AG20443 (cell line): Measurements from ENCODE around the gene ADAMTSL5.
A peak's percentile ranks its signal among the peaks of the same experiment; 100 is the strongest.

Source experiments
- DNase-seq: peaks from one replicate; pipeline ENCODE4 v3.0.0; 2012; ENCODE audit warnings: low spot score, mixed read lengths

The ADAMTSL5 gene

DNA sequence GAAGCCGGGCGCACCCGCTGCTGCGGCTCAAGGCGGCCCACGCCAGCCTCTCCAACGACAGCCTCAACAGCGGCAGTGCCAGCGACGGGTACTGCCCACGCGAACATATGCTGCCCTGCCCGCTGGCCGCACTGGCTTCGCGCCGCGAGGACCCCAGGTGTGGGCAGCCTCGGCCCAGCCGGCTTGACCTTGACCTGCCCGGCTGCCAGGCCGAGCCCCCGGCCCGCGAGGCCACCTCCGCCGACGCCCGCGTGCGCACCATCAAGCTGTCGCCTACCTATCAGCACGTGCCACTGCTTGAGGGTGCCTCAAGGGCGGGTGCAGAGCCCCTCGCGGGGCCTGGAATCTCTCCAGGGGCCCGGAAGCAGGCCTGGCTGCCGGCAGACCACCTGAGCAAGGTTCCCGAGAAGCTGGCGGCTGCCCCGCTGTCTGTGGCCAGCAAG, 46.8 kb downstream of the ADAMTSL5 start:
- DNase-seq = no peak

DNA sequence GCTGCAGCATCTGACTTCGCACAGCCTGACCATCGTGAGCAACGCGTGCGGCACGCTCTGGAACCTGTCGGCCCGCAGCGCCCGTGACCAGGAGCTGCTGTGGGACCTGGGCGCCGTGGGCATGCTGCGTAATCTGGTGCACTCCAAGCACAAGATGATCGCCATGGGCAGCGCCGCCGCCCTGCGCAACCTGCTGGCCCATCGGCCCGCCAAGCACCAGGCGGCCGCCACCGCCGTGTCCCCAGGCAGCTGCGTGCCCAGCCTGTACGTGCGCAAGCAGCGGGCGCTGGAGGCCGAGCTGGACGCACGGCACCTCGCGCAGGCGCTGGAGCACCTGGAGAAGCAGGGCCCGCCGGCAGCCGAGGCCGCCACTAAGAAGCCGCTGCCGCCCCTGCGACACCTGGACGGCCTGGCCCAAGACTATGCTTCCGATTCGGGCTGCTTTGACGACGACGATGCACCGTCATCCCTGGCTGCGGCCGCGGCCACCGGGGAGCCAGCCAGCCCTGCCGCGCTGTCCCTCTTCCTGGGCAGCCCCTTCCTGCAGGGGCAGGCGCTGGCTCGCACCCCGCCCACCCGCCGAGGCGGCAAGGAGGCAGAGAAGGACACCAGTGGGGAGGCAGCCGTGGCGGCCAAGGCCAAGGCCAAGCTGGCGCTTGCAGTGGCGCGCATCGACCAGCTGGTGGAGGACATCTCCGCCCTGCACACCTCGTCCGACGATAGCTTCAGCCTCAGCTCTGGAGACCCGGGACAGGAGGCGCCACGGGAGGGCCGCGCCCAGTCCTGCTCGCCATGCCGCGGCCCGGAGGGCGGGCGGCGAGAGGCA, 47.4 kb downstream of the ADAMTSL5 start:
- peak; percentile 76 for DNase-seq

DNA sequence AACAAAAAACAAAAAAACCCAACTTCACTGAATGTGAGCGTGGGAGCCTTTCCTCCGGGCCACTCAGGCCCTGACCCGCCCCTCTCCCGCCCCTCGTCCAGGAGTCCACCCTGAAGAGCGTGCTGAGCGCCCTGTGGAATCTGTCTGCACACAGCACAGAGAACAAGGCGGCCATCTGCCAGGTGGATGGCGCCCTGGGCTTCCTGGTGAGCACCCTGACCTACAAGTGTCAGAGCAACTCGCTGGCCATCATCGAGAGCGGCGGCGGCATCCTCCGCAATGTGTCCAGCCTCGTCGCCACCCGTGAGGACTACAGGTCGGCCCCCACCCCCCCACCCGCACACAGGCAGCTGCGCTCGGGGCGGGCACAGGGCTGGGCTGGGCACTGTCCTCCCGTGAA, 51.0 kb downstream of the ADAMTSL5 start:
- no peak for DNase-seq

DNA sequence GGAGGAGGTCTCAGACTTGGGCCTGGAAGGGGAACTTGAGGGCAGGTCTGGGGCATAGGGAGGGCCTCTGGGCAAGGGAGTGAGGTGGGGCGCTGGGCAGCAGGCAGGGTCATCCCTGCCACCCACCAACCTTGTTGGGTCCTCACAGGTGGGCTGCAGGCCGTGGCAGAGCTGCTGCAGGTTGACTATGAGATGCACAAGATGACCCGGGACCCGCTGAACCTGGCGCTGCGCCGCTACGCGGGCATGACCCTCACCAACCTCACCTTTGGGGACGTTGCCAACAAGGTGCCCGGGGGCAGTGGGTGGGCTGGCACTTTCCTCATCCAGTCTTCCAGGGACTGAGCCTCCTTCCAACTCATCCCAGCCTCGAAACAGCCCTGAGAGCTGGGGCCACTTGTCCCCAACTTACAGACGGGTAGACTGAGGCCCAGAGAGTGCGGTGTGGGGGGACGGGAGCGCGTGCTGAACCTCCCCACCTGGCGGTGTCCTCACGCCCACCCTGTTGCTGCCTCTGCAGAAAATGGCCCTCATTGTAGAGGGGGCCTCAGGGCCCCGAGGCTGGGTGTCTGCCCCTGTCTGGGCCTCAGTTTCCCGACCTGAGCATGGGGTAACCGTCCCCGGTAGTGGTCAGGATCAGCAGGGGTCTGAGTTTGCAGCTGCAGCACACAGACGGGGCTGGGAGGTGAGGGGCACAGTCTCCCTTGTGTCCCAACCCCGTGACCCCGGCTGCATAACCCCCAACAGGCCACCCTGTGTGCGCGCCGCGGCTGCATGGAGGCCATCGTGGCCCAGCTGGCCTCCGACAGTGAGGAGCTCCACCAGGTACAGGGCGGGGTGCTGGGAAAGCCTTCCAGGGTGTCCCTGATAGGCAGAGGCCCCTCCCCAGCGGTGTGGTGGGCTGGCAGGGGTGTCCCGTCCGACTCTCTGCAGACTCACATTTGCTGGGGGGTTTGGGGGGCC, 52.5 kb downstream of the ADAMTSL5 start:
- no peak for DNase-seq

DNA sequence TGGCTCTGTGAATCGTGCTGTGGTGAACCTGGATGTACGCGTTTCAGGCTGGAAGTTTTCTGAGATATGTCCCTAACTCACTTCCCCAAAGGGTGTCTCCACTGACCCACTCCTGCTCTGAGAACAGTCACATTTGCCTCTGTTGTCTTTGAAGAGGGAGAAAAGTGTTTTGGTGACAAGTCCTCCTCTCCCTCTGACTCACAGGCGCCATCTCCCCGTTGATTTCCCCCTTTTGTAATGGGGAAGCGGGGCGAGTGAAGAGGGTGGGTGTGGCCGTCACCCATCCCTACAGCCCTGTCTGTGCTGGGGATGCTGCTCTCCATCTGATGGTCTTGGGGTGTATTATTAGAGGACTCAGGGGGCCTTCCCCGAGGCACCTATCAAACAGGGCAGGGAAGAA, 53.3 kb downstream of the ADAMTSL5 start:
- DNase-seq = no peak

DNA sequence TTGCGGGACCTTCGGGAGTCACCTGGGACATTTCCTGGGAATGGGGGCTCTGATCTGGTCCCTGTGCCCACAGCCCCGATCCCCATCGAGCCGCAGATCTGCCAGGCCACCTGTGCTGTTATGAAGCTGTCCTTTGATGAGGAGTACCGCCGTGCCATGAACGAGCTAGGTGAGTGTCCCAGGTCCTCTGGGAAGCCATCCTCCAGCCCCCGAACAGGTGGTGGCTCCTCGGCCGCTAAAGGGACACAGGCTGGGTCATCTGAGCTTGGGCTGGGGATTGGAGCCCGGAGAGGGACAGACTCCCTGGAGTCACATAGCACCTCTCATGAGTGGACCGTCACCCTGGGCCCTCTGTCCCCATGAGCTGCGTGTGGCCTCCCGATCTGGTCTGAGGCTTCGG, 54.9 kb downstream of the ADAMTSL5 start:
- no peak for DNase-seq

DNA sequence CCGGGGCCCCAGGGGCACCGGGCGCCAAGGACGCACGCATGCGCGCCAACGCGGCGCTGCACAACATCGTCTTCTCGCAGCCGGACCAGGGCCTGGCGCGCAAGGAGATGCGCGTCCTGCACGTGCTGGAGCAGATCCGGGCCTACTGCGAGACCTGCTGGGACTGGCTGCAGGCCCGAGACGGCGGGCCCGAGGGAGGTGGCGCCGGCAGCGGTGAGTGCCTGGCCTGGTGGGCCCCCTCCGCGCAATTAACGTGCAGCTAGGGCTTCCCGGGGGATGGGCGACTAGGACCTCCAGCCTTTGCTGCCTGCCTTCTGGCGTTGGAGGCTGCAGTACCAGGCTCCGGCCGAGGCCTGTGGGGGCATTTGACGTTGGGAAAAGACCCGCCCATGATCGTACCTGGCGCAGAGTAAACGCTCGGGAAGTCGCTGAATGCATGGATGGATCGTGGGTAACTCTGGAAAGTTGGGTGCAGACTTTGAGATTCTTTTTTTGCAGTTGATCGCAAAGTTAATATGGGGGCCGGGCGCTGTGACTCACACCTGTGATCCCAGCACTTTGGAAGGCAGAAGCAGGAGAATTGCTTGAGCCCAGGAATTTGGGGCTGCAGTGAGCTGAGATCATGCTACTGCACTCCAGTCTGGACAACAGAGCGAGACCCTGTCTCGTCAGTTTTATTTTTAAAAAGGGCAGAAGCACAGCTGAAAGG, 55.6 kb downstream of the ADAMTSL5 start:
- no peak for DNase-seq

DNA sequence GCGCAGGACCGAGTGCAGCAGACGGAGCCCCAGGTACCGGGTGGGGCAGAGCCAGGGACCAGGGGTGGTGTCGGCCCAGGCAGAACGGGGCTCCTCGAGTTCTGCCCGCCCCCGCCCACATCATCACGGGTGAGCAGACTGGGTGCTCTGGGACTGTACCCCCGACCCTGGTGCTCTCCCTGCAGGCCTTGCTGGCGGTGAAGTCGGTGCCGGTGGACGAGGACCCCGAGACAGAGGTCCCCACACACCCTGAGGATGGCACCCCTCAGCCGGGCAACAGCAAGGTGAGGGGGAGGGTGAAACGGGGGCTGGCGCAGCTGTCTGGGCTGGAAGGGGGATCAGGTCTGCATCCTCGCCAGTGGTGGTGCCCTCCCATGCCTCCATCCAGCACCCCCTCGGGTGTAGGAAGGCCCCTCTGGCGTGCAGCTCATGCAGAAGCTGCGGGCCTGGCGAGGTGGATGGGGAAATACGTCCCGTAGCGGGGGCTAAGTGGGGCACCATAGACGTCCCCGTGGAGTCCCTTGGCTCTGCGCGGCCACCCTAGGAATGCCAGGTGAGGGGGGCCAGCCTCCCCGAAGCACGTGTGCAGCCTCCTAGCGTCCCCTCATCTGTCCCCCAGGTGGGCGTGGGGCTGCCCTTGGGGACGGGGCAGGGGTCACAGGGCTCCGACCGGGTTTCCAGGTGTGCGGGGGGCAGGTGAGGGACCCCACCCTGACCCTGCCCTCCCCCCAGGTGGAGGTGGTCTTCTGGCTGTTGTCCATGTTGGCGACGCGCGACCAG, 56.5 kb downstream of the ADAMTSL5 start:
- no peak for DNase-seq

DNA sequence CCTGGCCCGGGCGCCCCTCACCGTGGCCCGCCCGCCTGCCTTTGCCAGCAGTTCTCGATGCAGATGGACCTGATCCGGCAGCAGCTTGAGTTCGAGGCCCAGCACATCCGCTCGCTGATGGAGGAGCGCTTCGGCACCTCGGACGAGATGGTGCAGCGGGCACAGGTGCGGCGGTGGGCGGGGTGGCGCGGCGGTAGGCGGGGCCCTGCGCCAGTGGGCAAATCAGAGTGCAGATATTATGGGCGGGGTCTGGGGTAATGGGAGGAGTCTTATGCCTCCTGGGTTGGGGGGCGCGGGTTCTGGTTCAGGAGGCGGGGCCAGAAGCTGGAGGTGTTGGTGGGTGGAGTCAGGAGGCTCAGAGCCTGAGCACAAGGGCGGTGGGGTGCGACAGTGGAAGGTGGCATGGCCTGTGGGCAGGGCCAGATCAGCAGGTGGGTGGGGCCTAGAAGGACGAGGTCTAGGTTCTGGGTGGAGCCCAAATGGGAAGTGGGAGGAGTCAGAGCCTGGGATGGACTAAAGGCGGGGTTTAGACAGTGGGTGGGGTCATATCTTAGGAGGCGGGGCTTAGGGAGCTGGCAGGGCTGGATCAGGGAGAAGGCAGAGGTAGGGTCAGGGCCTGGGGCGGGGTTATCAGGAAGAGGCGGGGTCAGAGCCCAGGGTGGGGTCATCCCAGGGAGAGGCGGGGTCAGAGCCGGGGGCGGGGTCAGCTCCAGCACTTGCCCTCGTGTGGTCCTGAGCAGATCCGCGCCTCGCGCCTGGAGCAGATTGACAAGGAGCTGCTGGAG, 57.3 kb downstream of the ADAMTSL5 start:
- peak; percentile 78 for DNase-seq
